ENCODE results near the gene DBN1.

The DBN1 gene

DNA sequence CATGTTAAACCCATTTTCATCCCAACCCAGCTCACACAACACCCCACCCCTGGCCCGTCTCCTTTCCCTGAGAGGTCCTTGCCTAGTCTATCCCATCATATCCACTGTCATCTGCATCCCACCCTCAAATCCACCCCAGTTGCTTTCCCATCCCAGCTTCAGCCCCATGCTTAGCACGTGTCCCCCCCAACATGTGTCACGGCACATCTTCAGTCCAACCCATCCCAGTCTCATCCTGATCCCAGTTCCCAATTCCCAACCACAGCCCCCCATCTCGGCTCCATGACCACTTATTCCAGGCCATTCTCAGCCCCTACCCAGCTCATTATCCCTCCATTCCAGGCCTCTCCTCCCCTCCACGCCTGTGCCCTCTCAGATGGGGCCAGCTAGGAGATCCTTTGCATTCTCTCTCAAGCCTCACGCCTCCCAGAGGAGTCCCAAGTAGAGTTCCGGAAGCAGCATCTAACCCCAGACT is 605 bp upstream of the DBN1 start:
- Histone ChIP-seq H3K4me1 (ENCODE audit: low read length) (peaks cover 17% of the 10 kb centered on the region), H3K36me3 (replicated peaks; ENCODE audit: low read depth, low read length) (no peaks in the 10 kb centered on the region), H3K9ac (ENCODE audit: low read length) (peak overlapping the region; percentile 50), H2AFZ (ENCODE audit: low read depth, low read length) (no peak overlapping the region), H4K20me1 (ENCODE audit: insufficient read depth, low read length) (peaks cover 29% of the 10 kb centered on the region), H3K4me3 (ENCODE audit: low read length) (peak overlapping the region; percentile 92), H3K27ac (ENCODE audit: low read length) (no peak overlapping the region), H3K4me2 (ENCODE audit: low read length) (peak overlapping the region; percentile 66), H3K9me3 (ENCODE audit: insufficient read depth, low read length) (no peaks in the 10 kb centered on the region), H3K27me3 (ENCODE audit: low read depth, low read length) (peaks cover 4% of the 10 kb centered on the region; the same call in 1 of the 2 replicates), H3K79me2 (ENCODE audit: low read length) (peaks cover 35% of the 10 kb centered on the region)
- TF ChIP-seq CTCF (IDR thresholded peaks at IDR 0.05; ENCODE audit: low read depth, low read length) (no peak), EZH2phosphoT487 (IDR thresholded peaks at IDR 0.05; ENCODE audit: low read depth) (no peak)

DNA sequence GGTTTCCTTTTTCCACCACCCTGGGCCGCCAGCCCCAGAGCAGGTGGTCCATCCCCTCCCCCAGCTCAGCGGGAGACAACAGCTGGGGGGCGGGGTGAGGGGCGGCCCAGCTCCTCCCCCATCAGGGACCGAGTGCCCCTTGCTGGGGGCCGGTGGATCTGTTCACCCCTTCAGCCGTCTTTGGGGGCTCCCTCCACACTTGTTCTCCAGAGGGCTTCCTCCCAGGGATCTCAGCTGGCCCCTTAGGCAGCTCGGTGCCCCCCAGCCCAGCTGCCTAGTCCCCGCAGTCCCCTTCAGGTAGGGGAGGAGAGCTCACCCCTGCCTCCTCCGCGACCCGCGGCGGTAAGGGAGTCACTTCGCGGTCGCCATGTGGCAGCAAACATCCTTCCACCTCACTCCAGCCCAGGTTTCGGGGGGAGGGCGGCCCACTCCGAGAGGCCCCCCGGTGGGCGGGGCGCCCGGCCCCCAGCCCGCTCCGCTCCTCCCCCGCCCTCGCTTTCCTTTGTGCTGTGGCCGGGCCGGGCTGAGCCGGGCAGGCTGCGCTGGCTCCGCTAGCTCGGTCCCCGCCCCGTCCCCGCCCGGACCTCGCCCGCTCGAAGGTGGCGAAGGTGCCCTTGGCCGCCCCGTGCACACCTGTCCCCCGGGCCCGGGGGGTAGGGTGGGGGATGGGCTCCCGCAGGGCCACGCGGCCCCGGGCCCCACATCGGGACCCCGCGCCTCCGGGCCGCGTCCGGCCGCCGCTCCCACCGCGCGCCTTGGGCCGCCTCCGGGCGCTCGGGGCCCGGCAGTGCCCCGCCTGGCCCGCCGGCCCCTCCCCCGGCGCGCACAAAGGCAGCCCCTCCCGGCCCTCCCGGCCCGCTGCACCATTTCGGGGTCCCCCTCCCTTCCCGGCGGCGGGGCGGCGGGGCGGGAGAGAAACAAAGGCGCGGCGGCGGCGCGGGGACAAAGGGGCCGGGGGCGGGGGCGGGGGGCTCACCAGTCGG is 683 bp downstream of the DBN1 start:
- Histone ChIP-seq H3K4me3 (ENCODE audit: low read length) (peak overlapping the region; percentile 92), H3K9me3 (ENCODE audit: insufficient read depth, low read length) (no peaks in the 10 kb centered on the region), H3K27ac (ENCODE audit: low read length) (peak overlapping the region; percentile 11; the same call in 1 of the 2 replicates), H3K4me2 (ENCODE audit: low read length) (peak overlapping the region; percentile 84), H2AFZ (ENCODE audit: low read depth, low read length) (no peak overlapping the region), H3K4me1 (ENCODE audit: low read length) (peaks cover 11% of the 10 kb centered on the region), H3K9ac (ENCODE audit: low read length) (peak overlapping the region; percentile 75), H3K36me3 (replicated peaks; ENCODE audit: low read depth, low read length) (peaks cover 5% of the 10 kb centered on the region), H3K79me2 (ENCODE audit: low read length) (peaks cover 35% of the 10 kb centered on the region), H3K27me3 (ENCODE audit: low read depth, low read length) (peaks cover 4% of the 10 kb centered on the region; the same call in 1 of the 2 replicates), H4K20me1 (ENCODE audit: insufficient read depth, low read length) (peaks cover 33% of the 10 kb centered on the region)
- TF ChIP-seq CTCF (IDR thresholded peaks at IDR 0.05; ENCODE audit: low read depth, low read length) = peak; percentile 15; the same call in 1 of the 2 replicates
- TF ChIP-seq EZH2phosphoT487 (IDR thresholded peaks at IDR 0.05; ENCODE audit: low read depth) = no peak

- Histone ChIP-seq H3K36me3 (replicated peaks; ENCODE audit: low read depth, low read length) (peaks cover 8% of the 10 kb centered on the region), H3K27ac (ENCODE audit: low read length) (no peak overlapping the region)
Observed at GRCh38 chr5:177471610-177472356, 1.7 kb downstream of the DBN1 start.

More at GRCh38 chr5:177471610-177472356, 1.7 kb downstream of the DBN1 start:
- Histone ChIP-seq H3K79me2 (ENCODE audit: low read length) (peaks cover 35% of the 10 kb centered on the region), H4K20me1 (ENCODE audit: insufficient read depth, low read length) (peaks cover 33% of the 10 kb centered on the region), H3K27me3 (ENCODE audit: low read depth, low read length) (peaks cover 4% of the 10 kb centered on the region; the same call in 1 of the 2 replicates), H3K9ac (ENCODE audit: low read length) (peak overlapping the region; percentile 75), H3K9me3 (ENCODE audit: insufficient read depth, low read length) (no peaks in the 10 kb centered on the region), H2AFZ (ENCODE audit: low read depth, low read length) (no peak overlapping the region), H3K4me2 (ENCODE audit: low read length) (peak overlapping the region; percentile 84), H3K4me3 (ENCODE audit: low read length) (peak overlapping the region; percentile 92), H3K4me1 (ENCODE audit: low read length) (peaks cover 11% of the 10 kb centered on the region)
- TF ChIP-seq CTCF (IDR thresholded peaks at IDR 0.05; ENCODE audit: low read depth, low read length) (no peak), EZH2phosphoT487 (IDR thresholded peaks at IDR 0.05; ENCODE audit: low read depth) (no peak)
